Fibroblast of skin of abdomen (primary cell): ENCODE results near the gene RUNX1.

Experiments used
- DNase-seq: peaks from one replicate; pipeline ENCODE4 v3.0.0-alpha.2; 2013

RUNX1 gene

DNA sequence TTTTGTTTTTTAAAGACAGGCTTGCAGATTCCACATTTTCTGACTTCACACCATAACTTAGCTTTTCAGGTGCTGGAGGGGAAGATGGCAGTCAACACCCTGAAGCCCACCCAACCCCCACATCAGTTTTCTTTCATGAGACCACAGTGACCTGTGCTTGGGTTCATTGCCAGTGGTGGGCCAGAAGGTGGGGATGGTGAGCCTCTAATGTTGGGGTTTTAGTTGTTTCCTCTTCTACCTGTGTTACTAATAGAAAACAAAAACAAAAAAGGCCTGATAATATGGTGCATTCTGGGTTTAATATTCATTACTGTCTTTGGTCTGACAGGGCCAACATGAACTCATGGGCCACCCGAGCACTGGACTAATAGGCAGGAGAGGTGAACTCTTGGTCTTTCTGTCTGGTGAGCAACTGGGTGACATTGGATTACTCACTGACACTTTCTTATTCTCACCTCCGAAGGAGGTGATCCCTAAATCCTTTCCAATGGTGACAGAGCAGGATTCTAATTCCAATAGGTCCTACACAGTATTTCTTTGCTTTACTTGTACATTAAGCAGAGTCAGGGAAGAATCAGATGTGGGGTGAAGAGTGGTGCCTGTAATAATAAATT, 247.5 kb downstream of the RUNX1 start:
- DNase-seq = peak; percentile 30

DNA sequence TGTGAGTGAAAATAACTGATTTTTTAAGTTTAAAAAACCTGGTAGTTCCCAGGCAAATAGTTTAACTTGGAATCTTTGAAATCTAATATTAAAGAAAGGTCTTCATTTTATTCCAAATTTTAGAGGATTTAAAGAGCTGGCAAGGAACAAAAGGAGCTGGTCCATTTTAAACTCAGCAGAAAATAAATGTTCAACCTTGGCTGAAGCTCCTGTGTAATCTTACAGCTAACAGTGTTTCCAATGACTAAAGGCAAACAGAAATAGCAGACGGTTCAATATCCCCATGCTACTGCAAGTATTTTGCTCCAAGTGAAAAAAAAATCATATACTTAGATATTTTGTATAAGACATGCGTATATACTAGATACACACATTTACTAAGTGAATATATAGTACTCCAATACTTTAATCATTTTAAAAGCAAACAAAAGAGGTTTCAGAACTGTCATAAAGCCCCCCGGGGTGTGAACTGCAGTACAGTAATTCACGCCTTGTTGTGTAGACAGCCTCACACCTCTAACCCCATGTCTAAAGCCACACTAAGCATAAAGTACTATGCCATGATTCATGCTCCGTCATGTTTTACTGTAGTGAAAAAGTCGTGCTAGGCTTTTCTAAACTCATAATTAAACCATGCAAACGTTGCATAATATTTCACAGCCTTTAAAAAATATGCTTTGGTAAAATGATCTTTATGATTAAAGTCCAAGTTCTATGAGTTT, 248.1 kb downstream of the RUNX1 start:
- peak; percentile 74 for DNase-seq

DNA sequence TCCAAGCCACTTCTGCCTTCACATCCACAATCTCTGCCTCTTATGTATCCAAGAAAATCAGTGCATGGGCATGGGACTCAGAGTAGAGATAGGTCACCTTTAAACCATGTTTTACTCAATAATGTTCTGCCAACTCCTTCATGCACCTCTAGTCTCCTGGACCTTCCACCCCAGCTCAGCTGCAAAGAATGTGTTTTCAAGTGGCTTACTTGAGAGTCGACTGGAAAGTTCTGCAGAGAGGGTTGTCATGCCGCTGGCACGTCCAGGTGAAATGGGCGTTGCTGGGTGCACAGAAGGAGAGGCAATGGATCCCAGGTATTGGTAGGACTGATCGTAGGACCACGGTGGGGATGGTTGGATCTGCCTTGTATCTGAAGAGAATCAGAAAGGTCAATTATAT, 250.0 kb downstream of the RUNX1 start:
- no peak for DNase-seq

DNA sequence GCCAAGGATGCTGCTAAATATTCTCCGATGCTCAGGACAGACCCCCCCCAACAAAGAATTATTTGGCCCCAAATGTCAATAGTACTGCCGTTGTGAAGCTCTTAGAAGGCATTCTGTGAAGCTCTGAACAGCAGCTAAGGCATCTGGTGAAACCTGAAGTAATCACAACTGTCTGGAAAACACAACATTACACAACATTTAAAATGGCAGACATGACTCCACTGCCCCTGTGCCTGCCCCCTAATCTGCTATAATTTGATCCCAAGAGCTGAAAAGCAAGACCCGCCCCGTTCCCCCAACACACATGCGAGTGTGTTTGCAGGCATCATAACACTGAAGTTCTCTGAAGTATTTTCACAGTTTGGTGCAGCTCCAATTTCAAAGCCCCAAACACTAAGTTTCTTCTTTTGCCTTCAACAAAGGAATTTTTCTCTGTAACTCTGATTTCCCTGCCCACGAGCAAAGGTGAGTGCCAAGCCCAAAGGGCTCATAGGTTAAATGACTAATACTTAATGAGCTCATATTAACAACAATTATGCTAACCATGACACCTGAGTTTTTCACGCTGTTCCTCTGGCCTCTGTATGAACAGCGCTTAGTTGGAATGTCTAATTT, 251.1 kb downstream of the RUNX1 start:
- DNase-seq = peak; percentile 31

DNA sequence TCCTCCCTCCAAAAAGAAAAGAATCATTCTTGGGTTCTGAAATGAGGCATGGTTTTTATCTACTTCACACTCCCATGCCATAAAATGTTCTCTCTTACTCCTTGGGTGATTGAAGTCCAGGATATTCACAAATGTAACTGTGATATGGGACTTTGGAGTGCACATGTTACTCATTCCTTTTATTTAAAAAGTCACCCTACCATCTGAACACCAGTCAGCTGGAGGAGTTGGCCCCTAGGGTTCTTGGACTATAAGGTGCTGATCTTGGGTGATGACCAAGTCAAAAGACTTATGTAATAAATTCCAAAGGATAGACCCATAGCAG, 251.9 kb downstream of the RUNX1 start:
- no peak for DNase-seq

DNA sequence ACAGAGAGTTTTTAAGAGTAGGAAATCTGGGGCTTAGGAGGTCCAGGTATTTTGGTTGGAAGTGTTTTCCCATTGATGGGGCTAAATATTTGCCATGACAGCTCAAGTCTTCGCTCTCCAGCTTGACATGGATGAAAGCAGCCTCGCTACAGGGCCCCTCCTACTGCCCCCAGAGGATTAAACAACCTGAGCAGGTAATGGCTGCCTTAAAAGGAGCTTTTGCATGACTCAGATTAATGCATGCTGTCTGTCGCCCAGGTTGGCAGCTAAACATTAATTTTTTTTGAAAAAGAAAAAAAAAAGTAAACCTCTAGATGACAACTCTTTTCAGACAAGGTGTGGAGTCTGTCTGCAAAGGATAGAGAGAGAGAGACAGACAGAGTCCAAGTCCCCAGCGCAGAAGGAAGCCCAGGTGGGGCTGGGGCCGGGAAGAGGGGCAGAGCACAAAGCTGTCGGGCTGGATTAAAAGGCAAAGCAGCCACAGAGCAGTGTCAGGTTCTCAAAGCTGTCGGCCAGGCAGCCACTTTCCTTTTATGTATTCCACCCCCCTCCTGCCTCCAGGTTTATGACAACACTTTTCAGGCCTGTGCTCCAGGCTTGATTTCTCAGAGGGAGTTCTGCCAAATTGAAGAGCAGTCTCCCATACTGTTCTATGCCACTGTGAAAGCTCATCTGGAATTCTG, 252.4 kb downstream of the RUNX1 start:
- no peak for DNase-seq

DNA sequence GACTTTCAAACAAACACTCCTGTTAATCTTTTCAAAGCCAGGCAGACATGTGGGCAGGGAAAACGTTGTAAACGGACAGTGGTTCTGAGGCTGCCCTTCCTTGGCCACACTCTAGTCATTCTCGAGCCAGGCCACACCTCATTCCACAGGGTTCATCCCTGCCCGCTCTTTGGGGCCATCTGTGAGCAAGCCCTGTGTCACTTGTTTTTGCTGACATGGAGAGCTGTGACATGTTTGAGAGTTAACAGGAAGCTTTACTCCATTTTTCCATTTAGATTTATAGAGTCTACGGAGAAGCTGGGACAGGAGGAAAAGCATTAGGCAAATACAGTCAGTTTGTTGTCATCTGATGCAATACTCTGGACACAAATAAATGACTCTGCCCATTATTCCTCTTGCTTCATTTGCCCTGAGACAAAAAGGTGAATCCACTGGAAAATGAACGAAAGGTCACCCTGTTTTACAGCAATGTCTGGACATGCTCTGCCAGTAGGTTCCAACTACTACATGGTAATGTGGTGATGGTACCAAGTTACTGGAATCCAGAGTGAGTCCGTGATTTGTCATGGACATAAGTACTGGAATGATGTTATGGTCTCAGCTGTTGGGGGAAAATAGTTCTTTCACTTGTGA, 253.4 kb downstream of the RUNX1 start:
- DNase-seq = peak; percentile 54

DNA sequence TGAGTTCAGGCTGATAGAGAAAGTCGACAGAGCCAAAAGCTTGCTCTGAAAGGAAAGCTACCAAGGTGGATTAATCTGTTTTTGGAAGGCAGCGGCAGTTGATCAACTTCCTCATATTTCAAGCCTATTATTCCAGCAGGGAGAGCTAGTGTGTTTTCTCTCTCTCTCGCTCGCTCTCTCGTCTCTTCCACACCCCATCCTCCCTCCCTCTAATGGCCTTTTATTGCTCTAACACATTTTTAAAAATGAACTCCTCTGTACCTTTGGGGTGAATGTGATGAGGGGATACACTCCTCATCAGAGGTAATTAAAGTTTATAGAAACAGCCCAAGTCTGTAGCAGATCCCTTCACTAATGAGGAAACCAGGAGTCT, 253.9 kb downstream of the RUNX1 start:
- no peak for DNase-seq

DNA sequence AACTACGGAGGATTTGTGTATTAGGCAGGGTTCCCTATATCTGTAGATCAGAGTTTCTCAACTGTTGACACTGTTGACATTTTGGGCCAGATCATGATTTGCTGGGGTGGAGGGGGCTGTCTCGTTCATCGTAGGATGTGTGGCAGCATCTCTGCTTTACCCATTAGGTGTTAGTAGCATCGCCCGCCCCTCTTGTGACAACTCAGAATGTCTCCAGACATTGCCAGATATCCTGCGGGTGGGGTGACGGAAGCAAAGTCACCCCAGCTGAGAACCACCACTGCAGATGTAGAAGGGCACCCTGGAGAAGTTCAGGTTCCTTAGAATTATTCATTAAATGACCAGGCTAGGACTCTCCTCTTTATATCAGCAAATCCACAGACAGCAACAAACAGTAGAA, 254.4 kb downstream of the RUNX1 start:
- DNase-seq = no peak

DNA sequence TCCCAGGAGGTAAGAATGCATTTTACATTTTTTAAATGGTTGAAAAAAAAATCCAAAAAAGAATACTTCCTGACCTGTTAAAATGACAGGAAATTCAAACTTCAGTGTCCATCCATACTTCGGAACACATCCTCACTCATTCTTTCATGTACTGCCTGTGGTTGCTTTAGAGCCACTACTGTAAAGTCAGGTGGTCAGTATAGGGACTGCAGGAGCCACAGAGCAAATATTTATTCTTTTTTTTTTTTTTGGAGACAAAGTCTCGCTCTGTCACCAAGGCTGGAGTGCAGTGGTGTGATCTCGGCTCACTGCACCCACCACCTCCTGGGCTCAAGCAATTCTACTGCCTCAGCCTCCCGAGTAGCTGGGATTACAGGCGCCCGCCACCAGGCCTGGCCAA, 255.6 kb downstream of the RUNX1 start:
- DNase-seq = no peak

DNA sequence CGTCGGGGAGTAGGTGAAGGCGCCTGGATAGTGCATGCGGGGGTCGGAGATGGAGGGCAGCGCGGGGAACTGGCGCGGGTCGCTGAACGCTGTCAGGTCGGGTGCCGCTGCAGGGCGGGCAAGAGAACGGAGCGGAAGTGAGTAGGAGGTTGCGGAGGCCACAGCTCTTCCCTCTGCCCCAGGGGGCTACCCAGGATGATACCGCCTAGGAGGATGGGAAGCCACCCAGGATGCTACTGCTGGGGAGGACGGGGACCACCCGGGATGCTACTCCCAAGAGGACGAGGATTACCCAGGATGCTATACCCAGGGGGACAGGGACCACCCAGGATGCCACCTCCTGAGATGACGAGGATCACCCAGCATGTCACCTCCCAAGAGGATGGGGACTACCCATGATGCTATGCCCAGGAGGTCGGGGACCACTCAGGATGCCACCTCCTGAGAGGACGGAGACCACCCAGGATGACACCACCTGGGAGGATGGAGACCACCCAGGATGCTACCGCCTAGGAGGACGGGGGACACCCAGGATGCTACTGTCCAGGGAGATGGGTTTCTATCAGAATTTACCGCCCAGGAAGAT, 256.5 kb downstream of the RUNX1 start:
- no peak for DNase-seq

GRCh38 chr21:34791776-34792503, 257.2 kb downstream of the RUNX1 start:
- DNase-seq = no peak

DNA sequence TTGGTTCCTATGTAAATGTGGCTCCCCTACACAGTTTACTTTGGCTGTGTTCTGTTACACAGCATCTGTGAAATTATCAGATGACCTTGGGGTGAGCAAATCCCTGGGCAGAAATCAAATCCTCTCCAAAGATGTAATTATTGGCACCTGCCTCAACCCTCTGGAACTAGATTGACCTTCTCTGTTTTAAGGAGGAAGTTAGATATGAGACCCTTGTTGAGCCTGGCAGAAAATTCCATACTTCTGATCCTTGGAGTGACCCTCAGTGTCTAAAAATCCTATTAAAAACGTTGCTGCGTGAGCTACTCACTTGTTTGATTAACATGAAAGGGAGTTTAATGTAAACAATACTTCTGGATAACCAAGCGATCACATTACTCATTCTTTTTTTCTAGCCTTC, 258.3 kb downstream of the RUNX1 start:
- DNase-seq = no peak

- no peak for DNase-seq
Measured at GRCh38 chr21:34790341-34790740, 258.8 kb downstream of the RUNX1 start.

GRCh38 chr21:34788879-34789278, 260.2 kb downstream of the RUNX1 start:
- DNase-seq = no peak

- DNase-seq = no peak
Measured at GRCh38 chr21:34783815-34784214, 265.3 kb downstream of the RUNX1 start.

- no peak for DNase-seq
Measured at GRCh38 chr21:34782506-34783360, 266.4 kb downstream of the RUNX1 start.

GRCh38 chr21:34781526-34781925, 267.6 kb downstream of the RUNX1 start:
- no peak for DNase-seq

- no peak for DNase-seq
Measured at GRCh38 chr21:34779860-34780259, 269.2 kb downstream of the RUNX1 start.

GRCh38 chr21:34775793-34776192, 273.3 kb downstream of the RUNX1 start:
- DNase-seq = peak; percentile 22

DNA sequence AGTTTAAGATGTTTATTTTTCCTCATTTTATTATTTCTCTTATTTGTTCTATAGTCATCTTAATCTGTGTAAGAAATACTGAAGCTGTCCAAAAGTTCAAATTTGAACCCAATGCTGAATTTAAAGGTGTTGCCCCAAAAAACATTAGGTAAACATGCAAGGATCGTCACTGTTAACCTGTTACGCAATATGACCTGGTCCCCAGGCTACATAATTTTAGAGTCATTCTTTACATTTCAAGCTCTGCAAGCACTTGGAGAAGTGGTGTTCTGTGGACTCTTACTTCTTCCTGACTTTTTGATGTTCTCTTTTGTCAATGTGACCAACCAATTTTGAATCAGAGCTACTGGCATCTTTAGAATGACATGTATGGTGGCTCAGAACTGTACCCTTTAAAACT, 274.4 kb downstream of the RUNX1 start:
- DNase-seq = no peak
